Transverse colon (tissue), 3 donors: ENCODE data around the gene CABP5.

ENCODE experiments used
- EP300 ChIP-seq: sonication (generic); formaldehyde crosslinking; IDR thresholded peaks from one replicate; pipeline ENCODE4 v1.6.1; 2017; ENCODE audit warnings: antibody characterized with exemption, low read depth
- TF ChIP-seq, protein P1 (sequence below), 5 experiments: fragments of 200-600 bp in 3 of 5; fragments of 450-650 bp in 2 of 5; sonication (generic) in 3 of 5; IDR thresholded peaks; 1 replicate in 2 of 5; 2 replicates in 3 of 5; pipeline ENCODE4 v1.5.1; 2016 to 2017; ENCODE audit warnings: antibody characterized with exemption in 5 of 5, inconsistent platforms in 3 of 5, mild to moderate bottlenecking in 2 of 5, moderate library complexity in 1 of 5

DNA sequence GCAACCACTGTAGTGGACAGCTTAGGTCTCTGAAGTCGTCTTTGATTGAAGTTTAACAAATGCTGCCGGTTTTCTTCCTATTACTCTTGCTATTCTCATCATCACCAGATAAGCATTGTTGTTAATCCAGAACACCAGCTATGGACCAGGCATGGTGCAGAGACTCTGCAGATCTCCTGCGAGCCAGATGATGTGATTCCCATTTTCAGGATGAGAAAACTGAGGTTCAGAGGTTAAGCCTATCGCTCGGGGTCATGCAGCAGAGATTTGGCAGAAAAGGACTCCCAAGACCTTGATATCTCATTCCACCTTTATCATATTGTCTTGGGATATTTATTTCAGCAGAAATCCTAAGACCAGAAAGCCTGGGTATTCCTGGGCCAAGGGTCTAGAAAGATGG is 16.5 kb upstream of the CABP5 start:
- TF ChIP-seq EP300: no peak
- TF ChIP-seq, protein P1, sequence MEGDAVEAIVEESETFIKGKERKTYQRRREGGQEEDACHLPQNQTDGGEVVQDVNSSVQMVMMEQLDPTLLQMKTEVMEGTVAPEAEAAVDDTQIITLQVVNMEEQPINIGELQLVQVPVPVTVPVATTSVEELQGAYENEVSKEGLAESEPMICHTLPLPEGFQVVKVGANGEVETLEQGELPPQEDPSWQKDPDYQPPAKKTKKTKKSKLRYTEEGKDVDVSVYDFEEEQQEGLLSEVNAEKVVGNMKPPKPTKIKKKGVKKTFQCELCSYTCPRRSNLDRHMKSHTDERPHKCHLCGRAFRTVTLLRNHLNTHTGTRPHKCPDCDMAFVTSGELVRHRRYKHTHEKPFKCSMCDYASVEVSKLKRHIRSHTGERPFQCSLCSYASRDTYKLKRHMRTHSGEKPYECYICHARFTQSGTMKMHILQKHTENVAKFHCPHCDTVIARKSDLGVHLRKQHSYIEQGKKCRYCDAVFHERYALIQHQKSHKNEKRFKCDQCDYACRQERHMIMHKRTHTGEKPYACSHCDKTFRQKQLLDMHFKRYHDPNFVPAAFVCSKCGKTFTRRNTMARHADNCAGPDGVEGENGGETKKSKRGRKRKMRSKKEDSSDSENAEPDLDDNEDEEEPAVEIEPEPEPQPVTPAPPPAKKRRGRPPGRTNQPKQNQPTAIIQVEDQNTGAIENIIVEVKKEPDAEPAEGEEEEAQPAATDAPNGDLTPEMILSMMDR (IDR thresholded peaks at IDR 0.05): no peak
